ENCODE data around the gene KCNQ5.

Gene KCNQ5

DNA sequence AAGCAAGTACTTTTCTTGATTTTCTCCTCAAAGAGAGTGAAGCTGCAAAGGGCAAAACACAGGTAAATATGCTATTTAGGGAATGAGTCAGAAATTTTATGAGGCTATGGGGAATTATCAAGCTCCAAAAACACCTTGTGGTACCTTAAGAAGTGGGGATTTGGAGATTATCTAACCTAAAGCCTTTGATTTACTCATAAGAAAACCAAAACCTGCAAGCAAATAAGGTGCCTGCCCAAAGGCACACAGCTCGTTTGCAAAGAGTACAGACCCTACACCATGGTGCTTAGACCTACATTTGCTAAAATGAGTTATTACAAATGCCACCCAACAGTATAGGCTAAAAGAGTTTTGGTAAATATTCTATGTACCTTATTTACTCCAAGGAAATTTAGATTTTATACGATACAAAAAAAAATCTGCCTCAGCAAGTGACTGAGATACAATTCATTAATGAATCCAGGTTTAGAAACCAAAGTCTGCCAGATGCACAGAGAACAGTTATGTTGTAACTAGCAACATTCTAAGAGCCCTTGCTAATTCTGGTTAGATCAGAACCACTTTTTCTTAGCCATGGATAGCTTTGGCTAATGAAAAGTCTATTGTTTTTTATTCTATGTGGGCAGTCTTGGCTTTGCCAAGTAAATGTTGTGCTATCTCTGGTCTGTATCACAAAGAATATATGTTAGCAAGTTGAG, 501.9 kb downstream of the KCNQ5 start:
- DNase-seq (ENCODE audit: low spot score): no peak

DNA sequence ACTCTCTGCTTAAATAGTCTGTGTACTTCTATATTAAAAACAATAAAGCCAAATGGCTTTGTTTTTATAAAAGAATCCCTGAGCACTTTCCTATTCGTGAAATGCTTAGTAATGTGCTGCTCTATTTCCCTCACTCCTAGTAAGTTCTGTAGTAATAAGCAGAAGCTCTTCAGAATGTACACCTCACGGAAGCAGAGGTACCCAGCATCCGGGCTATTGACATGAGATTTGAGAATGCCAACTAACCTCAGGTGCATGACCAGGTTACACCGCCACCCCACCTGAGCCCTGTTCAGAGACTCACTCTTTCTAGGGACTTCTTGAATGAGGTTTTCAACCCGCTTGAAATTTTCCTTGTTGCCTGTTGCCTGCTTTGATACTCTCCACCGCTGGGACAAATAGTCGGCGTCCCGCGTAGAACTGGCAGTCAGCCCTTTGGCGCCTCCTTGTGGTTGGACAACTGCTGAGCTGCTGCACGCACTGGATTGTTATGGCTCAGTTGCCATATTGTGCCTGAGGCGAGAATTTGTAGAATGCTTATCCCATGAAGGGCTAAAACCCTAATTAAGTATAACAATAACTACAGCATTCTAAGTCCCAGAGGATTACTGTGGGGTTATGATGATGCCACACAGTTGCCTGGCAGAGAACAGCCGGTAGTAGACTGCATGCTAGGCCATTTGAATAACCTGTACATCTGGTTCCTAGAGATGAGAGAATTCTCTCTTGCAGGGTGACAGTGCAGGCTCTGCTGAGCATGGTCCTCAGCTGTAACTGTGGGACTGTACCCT, 508.0 kb downstream of the KCNQ5 start:
- DNase-seq (ENCODE audit: low spot score): peak; percentile 72

DNA sequence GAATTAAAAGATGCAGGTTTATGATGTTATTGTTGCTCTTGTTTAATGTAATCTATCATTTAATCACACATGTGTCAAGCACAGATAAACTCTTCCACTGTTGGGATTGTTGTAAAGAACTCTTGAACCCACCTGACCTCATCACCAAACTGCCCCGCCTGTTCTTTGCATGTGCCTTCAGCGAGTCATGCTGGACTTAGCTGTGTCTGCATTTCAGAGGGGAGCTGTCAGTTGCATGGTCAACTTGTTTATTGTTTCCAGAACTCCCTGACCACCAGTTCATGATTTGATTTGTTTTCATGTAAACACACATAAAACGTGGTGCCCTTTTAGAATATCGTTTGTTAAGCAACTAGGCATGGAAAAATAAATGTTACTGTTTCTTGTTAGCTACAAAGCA, 509.8 kb downstream of the KCNQ5 start:
- DNase-seq (ENCODE audit: low spot score): no peak

DNA sequence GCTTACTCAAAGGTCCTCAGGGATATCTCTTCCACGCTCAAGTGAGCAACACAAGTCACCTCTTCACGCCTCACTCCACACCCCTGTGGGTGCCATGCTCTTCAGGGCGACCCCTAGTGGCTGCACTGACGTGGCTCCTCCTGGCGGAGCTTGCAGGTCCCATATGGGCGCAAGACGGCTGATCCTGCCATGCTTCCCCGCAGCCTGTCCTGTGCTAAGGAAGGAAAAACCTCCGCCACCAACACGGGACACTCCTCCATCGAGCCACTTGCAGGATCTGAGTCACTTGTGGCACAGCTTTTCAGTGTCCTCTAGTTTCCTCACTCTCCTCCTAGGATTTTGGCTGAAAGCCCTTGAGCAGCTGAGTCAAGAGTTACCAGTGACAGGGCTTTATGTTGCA, 512.7 kb downstream of the KCNQ5 start:
- no peak for DNase-seq (ENCODE audit: low spot score)

DNA sequence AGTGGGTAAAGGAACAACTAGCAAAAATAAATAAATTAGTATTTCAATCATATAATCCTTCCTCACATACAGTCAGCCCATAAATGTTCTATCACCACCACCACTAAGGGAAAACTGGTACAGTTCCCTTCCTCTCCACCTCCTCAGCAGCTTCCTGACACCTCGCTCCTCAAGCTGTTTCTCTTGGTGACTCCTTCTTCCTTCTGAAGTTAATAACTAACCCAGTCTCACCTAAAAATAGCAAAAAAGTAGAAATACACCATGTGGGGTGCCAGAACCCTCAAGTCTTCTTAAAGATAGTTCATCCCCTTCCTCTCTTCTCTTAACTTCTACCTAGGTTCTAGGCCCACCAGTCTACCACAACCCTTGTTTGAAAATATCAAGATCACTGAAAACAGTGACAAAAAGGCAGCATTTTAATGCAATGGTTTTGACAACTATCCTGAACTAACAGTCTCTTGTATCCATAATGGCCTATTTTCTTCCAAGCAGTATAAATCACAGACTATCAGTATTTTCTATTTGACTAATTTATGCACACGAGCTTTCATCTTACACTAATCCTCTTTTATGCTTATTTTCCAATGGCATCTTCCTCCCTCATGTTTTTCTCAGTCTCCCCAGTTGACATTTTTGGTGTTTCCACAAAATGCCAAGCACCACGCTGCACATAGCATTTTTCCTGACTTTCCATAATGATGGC, 518.0 kb downstream of the KCNQ5 start:
- DNase-seq (ENCODE audit: low spot score): no peak

DNA sequence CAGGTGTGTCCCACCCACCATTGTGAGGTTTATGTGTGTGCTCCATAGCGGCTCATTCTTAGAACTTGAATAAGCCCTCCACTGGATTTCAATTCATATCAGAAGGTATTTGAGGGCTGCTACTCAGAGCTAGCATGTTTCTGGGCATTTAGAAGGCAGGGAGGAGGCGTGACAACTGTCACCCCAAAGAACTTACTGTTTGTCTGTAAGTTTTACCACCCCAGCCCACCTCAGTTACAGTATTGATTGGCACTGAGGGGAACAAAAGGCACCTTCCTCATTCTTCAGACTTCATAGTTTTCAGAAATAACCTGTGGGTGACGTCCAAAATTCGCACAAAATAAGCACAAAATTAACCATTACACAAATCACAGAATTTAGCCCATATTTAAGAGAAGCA, 521.7 kb downstream of the KCNQ5 start:
- no peak for DNase-seq (ENCODE audit: low spot score)

DNA sequence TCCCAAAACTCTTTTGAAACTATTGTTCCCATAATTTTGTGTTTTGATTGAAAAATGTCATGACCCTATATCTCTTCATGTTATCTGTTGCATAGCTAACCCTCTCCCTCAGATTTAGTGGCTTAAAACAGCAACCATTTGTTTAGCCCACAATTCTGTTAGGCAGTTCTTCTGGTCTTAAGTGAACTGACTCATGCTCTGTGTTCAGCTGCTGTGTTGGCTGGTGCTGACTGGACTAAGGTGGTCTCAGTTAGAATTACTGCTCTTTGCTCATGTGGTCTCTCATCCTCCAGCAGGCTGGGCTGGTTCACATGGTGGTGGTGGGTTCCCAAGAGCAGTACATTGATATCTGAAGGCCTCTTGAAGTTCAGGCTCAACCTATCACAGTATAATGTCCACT, 522.7 kb downstream of the KCNQ5 start:
- DNase-seq (ENCODE audit: low spot score): no peak

DNA sequence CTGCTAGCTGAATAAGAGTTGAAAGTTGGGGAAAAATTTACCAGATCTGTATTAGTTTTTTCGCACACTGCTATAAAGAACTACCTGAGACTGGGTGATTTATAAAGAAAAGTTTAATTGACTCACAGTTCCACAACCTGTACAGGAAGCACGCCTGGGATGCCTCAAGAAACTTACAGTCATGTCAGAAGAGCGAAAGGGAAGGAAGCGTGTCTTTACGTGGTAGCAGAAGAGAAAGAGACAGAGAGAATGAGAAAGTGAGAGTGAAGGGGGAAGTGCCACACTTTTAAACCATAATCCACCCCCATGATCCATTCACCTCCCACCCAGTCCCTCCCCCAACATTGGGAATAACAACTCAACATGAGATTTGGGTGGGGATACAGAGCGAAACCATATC, 523.8 kb downstream of the KCNQ5 start:
- no peak for DNase-seq (ENCODE audit: low spot score)

DNA sequence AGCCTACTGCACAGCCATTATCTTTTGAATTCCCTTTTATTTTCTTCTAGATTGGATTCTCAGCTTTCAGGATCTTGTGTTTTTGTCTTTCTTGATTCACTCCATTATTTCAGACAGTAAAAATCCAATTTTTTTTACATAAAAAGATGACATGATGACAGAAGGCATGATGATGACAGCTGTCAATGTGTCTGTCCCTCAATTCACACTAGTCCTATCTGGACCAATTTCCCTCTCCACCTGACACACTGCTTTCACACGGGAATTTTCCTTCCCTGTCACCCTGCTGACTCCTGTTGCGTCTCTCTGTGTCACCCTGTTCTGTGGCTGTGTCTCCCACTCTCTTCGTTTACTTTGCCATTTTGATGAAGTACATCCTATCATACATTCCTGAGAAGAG, 529.9 kb downstream of the KCNQ5 start:
- no peak for DNase-seq (ENCODE audit: low spot score)

DNA sequence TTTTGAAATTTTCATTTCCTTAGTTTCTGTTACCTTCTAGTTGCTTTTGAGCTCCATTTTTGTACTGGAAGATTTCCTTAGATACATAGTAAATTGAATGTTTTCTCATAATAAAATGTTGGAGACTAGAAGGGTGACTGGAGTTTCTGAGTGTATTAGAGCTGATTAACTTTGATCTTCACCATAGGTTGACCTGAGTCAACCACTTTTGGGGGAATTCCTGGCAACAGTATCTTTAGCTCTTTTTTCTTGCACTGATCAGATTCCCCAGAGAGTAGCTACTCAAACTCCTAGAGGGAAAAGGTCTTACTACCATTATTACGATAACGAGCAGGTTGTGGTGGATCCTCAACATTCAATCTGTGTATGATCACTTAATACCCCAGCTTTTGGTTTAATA, 530.7 kb downstream of the KCNQ5 start:
- DNase-seq (ENCODE audit: low spot score): no peak

DNA sequence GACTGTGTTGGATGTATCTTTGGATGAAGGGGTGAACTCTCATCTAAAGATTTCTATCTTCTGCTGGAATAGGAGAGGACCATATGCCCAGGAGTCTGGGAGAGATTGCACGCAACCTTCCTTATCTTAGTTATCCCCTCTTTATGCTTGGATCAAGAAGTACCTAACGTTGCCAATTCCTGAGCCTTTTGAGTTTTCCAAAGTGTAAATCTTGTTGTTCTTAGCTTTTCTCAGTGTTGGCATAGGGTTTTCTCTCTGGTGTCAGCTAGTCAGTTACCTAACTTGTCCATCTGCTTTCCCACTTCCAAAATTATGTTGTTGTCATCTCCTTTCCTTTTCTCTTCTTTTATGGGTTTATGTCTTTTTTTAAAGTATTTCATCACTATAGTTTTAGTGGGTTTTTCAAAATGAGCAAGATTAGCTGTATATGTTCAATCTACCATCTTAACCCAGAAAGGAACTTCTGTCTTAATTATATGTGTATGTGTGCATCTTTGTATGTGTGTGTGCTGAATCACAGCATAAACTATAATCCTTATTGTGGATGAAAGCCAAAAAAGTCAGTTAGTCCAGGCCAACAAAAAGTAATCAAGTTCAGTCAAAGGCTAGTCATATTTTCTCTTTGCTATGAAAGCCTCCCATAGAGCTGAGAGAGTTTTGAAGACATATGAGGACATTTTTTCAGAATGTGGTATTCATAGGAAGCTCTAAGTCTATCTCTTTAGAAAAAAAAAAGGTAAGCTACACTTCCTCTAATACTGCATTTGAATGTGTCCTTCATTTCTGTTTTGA, 531.3 kb downstream of the KCNQ5 start:
- peak; percentile 8 for DNase-seq (ENCODE audit: low spot score)

DNA sequence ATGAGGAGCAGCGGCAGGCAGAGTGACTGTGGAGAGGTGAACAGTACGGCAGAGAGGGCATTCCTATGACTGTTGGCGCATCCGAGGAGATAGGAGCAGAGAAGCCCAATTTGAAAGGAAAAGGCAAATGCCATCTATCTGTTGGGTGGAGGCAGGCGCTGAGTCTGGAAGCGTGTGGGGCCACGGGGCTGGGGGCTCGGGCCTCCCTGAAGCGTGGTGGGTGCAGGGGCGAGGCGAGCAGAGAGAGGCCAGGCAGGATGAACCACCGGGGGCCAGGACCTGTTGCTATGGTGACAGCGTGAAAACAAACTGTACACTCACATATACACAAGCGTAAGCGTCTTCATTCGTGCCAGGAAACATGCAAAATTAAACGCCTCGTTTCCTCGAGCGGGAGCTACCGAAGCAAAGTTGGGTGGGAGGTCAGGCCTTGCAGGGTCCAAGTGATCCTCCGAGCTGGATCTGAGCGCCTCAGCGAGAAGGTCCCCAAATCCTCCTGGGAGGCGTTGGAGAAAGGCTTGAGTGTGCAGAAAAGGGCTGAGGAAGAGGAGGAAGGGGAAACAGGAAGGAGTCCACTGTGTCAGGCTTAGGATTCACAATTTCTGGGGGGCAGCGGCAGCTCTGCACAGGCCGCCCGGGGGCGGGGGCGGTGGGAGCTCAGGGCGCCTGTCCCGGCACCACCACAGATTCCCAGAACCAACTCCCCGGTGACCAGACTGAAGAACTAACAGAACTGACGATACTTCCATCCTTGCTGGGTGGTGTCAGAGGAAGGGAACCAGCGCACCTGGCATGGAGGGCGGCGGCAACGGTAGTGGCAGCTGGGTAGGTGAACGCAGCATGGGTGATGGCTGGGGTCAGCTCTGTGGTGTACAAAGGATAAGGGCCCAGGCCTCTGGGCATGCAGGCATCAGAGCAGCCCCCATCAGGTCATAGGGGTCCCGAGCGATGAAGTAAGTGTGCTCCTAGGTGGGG, 535.2 kb downstream of the KCNQ5 start:
- DNase-seq (ENCODE audit: low spot score): no peak

DNA sequence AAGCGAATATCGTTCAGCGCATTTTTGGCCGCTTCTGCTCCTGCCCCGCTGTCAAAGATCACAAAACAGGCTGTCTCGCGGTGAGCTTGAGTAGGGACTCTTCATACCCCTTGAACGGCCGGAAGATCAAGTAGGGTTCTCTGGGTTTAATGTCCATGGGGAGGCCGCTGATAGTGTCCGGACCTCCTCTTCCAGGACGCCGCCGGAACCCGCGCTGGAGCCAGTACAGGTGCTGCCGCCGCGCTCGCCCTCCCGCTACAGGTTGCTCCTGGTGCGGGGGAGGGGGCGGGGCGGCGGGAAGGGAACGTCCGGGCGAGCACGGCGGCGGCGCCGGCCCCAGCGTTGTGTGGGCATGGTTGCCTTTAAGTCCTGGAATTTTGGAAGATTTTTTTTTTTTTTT, 536.0 kb downstream of the KCNQ5 start:
- DNase-seq (ENCODE audit: low spot score): no peak

DNA sequence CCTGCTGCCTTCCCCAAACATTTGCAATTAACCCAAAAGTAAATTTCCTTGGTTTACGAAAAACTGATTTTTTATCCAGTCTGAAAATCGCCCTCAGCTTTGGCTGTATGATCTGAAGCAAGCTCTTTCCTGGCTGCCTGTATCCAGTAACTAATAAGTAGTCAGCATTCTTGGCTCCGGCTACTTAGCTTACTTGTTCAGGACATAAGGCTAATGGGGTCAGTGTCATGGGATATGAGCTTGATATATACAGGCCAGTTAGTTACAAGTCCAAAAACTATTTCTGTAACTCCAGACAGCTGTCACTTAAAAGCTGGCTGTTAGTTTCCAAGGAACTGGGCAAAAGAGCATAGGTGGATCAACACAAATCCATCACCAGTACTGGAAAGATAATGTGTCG, 547.2 kb downstream of the KCNQ5 start:
- DNase-seq (ENCODE audit: low spot score): no peak

DNA sequence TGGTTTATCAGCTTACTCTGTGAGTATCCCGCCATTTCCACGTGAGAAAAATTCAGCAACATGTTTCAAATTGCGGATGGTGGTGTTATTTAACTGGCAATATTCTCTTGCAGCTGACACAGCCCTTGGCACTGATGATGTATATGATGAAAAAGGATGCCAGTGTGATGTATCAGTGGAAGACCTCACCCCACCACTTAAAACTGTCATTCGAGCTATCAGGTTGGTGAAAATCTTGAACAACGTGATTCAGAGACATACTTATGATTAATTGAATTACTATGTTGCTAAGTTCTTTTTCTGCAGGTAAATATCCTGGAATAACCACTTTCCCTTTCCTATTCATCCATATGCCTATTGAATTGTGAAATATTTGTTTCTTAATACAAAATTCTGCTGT, 547.8 kb downstream of the KCNQ5 start:
- no peak for DNase-seq (ENCODE audit: low spot score)

DNA sequence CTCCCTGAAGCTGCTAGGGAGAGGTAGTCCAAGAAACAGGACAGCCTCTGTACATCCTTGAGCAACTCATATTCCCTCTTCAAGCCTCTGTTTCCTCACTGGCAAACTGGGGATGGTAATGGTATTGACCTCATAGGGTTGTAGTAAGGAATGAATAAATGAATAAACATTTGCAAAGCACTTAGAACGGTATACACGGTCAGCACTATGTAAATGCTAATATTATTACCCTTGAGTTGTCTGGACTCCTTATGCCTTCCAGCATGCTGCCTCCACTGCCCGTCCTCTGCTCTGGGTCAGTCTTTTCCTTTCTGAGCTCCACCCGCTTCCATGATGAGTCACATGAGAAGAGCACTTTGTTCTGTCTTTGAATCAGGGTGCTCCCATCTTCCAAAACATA, 552.8 kb downstream of the KCNQ5 start:
- no peak for DNase-seq (ENCODE audit: low spot score)

DNA sequence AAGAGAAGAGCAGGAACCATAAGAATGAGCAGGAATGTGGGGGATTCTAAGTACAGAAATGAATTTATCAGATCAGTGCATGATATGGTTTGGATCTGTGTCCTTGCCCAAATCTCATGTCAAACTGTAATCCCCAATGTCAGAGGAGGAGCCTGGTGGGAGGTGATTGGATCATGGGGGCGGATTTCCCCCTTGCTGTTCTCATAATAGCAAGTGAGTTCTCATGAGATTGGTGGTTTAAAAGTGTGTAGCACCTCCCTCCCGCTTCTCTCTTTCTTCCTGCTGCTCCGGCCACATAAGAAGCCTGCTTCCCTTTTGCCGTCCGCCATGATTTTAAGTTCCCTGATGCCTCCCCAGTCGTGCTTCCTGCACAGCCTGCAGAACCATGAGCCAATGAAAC, 554.2 kb downstream of the KCNQ5 start:
- DNase-seq (ENCODE audit: low spot score): no peak

DNA sequence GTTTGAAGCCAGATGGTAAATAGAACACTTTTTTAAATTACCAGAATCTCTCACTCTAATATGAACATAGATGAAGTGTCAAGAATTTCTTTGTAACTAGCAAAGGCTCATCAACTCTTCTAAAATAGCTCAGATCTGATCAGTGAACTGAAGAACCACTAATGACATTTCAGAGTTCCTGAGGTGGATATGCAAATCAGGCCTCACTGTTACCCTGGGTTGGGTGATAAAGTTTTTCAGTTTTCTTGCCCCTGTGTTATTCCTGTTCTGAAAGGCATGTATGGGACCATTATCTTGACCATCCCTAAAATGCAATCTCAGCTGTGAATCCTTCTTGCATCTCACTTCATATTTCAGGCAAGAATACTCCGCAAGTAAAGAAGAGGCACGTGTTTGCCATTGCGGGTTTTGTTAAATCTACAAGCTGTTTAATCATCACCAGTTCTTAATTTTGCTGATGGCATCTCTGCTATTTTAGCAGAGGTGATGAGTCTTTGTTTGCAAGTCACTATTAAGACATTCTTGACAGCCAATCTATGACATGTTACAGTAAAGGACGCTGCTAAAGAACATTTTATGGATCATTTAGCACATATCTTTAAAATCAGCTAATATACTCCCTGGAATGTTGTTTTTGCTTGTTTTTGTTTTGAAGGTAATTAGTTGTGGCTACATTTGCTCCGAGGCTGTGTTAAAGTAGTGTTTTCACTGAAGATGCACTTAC, 555.5 kb downstream of the KCNQ5 start:
- DNase-seq (ENCODE audit: low spot score): no peak

DNA sequence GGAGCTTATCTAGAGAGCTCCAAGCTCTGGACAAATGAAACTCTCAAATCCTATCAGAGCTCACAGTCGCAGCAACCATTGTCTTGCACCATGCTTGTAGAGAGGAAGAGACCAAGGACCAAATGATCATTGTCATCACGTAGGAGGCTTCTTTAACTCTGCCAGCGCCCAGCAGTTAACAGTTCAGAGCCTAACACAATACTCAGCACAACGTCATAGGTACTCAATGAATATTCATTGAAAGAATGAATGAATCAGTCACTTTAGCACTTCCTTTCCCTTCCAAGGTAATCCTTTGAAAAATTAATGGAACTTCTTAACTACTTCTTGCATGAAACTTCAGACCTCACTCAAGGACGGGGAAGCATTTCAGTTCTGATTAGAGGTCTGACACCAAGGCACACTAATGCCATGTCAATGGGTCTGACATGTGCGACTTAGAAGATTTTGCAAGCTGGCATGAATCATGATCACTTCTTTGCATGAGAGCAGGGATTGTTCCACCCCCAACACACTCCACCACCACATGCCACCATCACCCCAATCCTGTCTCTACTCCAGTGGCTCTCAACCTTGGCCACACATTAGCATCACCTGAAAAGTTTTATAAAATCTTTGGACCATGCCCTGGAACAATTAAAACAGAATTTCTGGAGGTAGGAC, 558.3 kb downstream of the KCNQ5 start:
- DNase-seq (ENCODE audit: low spot score): no peak

Measured in RKO (cell line).